Forelimb muscle (tissue), 1 donor: Measurements from ENCODE around the gene FHOD3. TPM values are rescaled to one million over a fixed set of nuclear protein-coding genes. Genes with fewer than 3 reads are reported as not detected.

Experiments
- DNase-seq: peaks from one replicate; pipeline ENCODE4 v3.0.0-alpha.2; 2013; ENCODE audit warnings: low read depth
- polyA plus RNA-seq: library from polyadenylated mRNA; unstranded; fragments of 120-200 nt; gene quantifications from one replicate; pipeline ENCODE4 v1.2.1, GENCODE V29; 2013; ENCODE audit not compliant: insufficient read length

Gene FHOD3
- polyA plus RNA-seq, 1 donor = 30.8 TPM

DNA sequence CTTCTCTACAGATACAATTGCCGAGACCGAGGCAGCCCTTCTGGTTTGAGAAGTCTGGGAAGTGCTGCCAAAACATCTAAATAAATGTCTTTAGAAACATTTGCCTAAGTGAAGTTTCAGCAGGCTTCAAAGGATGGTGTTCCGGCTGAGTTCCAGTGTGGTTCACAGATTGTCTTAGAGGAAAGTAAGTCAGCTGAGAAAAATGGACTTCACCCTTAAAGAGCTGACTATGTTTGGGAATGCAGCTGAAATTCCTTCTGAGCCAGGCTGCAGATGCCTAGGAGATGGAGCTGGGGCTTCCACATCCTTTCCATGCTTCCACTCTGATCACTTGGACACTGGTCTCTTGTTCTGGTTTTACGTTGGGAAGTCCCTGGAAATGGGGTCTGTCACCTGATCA, 83.6 kb downstream of the FHOD3 start:
- no peak for DNase-seq

DNA sequence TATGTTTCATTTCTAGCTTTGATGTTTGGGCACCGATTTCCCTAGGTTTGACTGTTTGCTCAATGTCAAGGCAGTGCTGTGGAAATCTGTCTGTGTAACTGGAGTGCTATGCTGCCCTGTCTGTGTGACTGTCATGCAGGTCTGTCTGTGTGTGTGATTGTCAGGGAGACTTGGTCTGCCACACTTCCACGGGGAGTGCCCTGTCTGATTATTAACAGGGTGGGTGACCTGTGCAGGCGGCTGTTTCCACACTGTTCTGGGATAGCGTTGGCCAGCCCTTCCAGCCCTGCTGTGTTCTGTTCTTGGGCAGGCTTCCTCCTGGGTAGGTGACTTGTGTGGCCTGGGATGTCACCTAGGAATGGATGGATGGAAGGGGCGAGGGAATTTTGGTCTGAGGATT, 85.3 kb downstream of the FHOD3 start:
- DNase-seq = no peak

DNA sequence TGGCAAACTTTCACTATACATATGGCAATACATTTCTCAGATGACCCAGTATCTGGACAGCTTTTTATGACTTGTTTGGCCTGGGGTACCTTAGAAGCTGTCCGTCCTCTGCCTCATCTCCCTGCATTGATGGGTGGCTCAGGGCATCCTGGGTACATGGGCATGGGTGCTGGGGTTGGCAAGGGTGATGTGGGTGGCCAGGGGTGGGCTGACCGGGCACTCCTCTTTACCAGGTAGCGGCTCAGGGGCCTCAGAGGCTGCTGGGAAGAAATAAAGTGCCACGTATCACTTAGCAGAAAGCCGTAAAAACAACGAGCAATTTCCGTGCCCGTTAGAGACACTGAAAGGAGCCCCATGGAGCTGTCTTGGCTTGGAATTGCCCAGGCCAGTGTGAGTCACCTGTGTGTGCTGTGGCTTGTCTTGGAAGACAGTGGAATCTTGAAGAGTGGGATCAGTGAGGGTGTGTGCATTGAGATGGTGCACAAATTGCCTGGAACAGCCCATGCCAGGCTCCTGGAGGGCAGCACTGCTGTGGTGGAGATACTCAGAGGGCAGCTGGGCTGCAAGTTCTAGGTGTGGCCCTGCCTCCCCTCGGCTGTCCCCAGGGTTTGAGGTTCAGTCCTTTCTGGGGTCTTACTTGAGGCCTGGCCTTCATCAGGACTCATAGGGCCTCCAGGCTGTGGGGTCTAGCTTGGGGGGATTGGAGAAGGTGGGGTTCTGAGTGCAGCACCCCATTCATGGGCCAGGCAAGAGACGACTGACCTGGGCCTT, 88.8 kb downstream of the FHOD3 start:
- DNase-seq = no peak

GRCh38 chr18:36387310-36387709, 89.8 kb downstream of the FHOD3 start:
- no peak for DNase-seq

- no peak for DNase-seq
Observed at GRCh38 chr18:36388310-36388709, 90.8 kb downstream of the FHOD3 start.

DNA sequence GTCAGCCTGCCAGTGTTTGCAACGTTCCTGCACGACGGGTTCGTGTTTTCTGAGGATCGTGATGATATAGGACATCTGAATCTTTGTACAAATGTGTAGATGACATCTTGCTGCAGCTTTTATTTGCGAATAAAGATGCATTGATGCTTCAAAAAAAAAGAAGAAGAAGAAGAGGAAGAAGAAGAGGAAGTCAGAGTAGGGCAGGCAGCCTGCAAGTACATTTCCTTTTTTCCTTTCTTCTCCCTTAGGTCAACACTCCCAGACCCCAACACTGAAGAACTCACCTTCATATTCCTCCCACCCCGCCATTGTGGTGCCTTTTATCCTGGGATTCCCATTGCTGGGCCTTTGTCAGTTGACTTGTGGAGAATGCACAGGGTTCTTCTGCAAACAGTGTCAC, 91.5 kb downstream of the FHOD3 start:
- DNase-seq = no peak

DNA sequence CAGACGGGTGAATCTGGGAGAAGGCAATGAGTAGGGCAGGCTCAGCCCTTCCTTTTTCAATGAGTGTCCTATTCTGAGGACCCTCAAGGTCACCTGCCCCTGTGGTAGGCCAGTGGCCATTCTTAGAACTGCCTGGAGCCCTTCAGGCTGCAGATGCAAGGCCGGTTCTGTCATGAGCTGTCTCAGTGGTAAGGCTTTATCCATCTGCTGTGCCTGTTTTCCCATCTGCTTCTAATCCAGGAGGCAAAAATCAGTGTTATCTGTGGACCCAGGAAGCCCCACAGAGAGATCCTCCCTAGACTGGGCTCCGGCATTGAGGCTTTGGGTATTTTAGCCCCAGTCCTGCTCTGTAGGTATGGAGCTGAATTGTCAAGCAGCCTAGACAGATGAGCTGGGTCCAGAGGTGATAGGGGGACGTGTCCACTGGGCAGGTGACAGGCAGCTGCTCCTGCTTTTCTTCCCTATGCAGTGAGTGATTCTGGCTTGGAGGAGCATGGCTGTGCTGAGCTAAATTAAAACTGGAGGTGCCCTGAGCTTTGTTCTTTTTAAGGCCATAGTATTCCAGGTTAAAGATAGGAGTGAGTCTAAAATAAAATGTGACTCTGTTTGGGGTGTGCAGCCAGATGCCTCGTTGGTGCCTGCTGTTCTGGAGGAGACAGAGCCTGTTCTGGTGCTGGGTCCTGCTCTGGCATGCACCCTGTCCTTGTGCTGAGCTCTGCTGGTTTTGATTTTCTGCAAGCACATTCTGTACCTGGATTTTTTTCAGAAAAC, 92.5 kb downstream of the FHOD3 start:
- no peak for DNase-seq

DNA sequence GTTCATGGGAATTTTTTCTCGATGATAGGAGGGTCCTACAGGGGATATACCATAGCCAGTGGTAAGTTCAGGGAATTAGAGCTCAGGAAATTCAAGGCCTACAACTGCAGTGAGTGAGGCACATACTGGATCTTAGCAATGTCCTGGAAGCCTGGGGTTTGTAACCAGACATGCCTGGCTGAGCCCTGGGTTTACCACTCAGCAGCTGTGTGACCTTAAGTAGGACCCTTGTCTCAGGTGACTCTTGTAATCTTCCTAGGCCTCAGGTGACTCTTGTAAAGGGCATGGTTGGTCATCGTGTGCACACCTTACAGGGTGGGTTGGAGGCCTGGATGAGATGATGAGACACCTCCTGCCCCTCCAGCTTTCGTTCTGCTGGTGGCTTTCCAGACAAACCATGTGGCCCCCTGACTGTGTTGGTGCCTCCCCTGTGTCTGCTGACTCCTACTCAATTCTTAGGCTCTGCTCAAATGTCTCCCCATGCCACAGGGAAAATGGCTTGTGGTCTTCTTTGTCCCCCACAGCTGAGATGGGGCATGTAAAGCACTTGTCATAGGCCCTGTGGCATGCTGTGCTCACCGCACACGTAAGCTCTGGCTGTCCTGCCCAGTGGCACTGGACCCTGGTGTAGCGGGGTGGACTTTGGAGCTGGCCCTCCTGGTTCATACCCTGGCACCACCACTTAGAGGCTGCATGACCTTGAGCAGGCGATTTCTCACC, 94.1 kb downstream of the FHOD3 start:
- no peak for DNase-seq

DNA sequence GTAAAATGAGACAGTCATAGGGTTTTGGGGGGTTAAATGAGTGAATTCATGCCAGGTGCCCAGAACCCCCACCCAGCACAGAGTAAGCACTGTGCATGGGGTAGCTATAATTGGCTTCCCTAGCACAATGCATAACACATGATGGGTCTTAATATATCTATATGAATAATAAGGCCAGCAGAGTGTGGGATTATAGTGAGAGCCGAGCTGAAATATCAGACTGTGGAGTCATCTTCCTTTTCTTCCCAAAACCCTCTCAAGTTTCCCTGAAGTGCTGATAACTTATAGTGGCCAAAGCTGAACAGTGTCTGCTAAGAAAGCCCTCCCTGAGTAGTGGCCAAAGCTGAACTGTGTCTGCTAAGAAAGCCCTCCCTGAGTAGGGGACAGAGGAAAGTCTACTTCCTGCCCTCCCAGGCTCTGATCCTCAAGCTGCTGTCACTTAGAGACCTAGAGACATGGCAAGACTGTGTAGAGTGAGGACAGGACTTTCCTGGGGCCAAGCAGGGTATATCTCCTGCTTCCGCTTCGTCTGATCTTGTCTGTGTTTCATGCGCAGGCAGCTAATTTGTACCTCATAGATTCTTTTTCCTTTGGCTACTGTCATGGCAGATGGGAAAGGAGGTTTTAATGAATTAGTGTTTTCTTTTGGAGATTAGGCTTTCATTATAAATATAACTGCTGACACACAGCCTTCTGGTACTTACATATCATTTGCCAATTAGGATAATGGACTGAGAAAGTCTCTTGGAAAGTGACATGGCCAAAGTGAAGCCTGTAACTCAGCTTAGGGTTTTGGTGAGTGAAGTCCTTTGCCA, 94.9 kb downstream of the FHOD3 start:
- no peak for DNase-seq

DNA sequence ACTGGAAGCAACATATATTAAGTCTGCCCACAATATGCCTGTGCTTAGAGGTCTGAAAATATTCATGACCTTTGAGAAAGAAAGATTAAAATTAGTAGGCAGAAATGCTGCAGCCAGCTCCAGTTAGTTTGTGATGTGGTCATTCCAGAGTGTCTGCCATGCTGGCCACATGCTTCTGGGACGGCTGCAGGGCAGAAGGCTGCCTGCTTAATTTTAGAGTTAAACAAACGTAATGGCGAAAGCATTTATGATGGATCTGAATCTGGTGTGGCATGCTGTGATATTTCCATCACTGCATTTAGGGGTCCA, 95.4 kb downstream of the FHOD3 start:
- DNase-seq = no peak

DNA sequence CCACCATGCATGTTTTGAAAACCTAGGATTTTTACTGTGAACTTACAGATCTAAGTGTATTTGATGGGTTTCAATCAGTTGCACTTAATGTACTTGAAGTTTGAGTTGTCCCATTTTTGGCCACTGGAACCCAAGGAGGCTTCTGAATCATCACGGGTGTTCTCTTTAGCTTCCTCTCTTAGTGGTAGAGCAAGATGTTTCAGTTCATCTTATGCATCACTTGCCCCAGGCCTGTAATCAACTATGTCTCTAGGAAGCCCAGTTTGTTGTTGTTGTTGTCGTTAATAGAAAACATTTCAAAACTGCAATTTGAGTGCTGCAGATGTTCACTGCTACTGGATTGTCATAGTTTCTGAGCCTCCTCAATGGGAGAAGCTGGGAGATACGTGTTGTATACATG, 97.0 kb downstream of the FHOD3 start:
- no peak for DNase-seq

DNA sequence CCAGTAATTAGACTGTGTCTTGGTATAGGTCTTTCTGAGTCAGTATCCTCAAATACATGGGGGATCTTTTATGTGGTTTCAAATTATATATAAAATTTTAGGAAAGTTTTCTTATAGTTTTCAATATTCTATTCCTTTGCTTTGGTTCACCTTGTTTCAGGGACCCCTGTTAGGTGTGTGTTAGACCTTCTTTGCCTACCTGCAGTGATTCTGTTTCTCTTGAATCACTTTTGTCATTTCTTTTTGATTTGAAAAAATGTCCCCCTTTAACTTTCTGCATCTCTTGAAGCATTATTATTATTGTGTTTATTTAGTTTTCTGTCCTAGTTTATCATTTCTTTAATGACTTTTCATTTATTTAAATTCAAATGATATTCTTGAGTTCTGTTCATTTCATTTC, 98.7 kb downstream of the FHOD3 start:
- no peak for DNase-seq

- no peak for DNase-seq
Observed at GRCh38 chr18:36397033-36397432, 99.5 kb downstream of the FHOD3 start.

DNA sequence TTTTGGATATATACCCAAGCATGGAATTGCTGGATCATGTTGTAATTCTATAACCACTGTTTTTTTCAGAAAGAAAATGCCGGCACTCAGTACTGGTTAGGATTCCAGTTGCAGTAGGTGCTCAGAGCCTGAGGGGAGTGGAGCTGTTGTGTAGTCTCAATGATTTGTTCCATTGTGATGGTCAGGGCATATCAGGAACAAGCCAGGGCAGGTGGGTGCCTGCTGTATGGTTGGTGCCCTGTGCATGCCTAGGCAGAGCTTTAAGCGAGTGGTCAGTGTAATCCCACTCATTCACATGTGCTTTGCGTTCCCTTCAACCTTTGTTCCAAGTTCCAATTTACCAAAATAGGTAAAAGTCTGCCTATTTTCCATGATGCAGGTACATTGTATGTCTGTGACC, 100.9 kb downstream of the FHOD3 start:
- DNase-seq = no peak

- DNase-seq = no peak
Observed at GRCh38 chr18:36399055-36399454, 101.5 kb downstream of the FHOD3 start.

GRCh38 chr18:36401462-36401861, 103.9 kb downstream of the FHOD3 start:
- no peak for DNase-seq

GRCh38 chr18:36402765-36403396, 105.4 kb downstream of the FHOD3 start:
- peak; percentile 95 for DNase-seq

GRCh38 chr18:36403896-36404820, 106.6 kb downstream of the FHOD3 start:
- no peak for DNase-seq

- DNase-seq = no peak
Observed at GRCh38 chr18:36405611-36406010, 108.1 kb downstream of the FHOD3 start.

DNA sequence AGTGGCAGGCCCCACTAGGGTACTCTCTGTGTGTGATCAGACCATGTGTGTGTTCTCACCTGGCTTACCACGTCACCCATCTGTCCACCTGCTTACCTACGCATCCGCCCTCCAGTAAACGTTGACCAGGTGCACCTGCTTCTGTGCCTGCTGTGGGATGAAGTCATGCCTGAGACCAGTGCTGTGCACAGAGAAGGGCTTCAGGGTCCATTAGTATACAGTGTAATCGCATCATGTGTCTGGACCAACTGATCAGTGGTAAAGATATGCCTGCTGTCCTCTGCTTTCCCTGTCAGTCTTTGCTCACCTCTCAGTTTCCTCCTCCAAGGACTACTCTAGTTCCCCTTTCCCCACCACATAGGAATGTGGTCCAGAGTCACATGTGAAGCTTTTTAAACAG, 109.3 kb downstream of the FHOD3 start:
- no peak for DNase-seq
